GM12878 (cell line): ENCODE results near the gene ICE2.

Experiments
- GABPA ChIP-seq: IDR thresholded peaks from 2 replicates; pipeline ENCODE4 v1.6.1; 2014; ENCODE audit warnings: antibody characterized with exemption, low read depth, mild to moderate bottlenecking, inconsistent platforms
- ZNF24 ChIP-seq: fragments of 450-650 bp; IDR thresholded peaks from 2 replicates; pipeline ENCODE4 v1.6.1; 2017; ENCODE audit warnings: antibody characterized with exemption, mild to moderate bottlenecking

DNA sequence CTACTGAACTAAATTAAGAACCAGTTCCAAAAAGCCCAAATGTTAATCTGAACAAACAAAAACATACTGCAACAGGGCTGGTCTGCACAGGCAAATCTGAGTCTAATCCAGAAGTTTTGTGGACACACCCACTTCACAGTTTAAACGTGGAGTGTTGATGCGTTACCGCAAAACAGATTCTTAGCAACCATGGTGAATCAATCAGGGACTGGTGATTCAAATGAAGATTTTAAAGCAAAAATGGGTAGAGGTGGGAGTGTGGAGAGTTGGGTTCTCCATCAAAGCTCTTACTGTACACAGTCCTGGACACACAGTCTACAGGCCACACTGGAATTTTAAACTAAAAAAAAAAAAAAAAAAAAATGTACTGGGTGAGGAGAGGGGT is 86.3 kb downstream of the ICE2 start:
- TF ChIP-seq GABPA (no peak), ZNF24 (no peak)
